Mucosa of descending colon (tissue), 3 donors: ENCODE data around the gene GAS7. TPM values are rescaled to one million over a fixed set of nuclear protein-coding genes. Genes with fewer than 3 reads are reported as not detected.

Source experiments
- ATAC-seq: fragments of 200-7000 bp; cut with Tn5 transposase; one replicate; pipeline ENCODE4 v1.9.1; 2020; ENCODE audit warnings: mild to moderate bottlenecking, moderate library complexity
- DNase-seq, 3 donors: peaks; one replicate each; pipeline ENCODE4 v3.0.0-alpha.2; 2020
- H3K36me3 ChIP-seq: fragments of 200-600 bp; one replicate; pipeline ENCODE4 v1.8.0; 2021; ENCODE audit warnings: low read depth, mild to moderate bottlenecking
- H3K4me1 ChIP-seq: fragments of 200-600 bp; one replicate; pipeline ENCODE4 v1.8.0; 2021; ENCODE audit warnings: low read depth, mild to moderate bottlenecking
- H3K4me3 ChIP-seq: fragments of 200-600 bp; one replicate; pipeline ENCODE4 v1.8.0; 2021; ENCODE audit warnings: mild to moderate bottlenecking
- H3K9me3 ChIP-seq: fragments of 200-600 bp; one replicate; pipeline ENCODE4 v1.8.0; 2021; ENCODE audit warnings: mild to moderate bottlenecking
- intact Hi-C, 2 donors: fragments of 100-400 bp; cut with DNase I in 1 of 2; cut with micrococcal nuclease in 1 of 2; formaldehyde crosslinking; loops; one replicate each; pipeline versions ENCODE4 v1.11.0 to v1.11.1; 2022; cut with DNase I, micrococcal nuclease
- total RNA-seq, 3 donors: library from RNA; stranded (reverse); fragmentation: NEBNext Ultra II Directional in 2 of 3; extraction: Animal tissue kit (Norgen Biotek cat#: 25700) in 2 of 3; gene quantifications; one replicate each; pipeline versions ENCODE4 v1.2.1 to v1.2.4, GENCODE V29; 2021 to 2023
- TF ChIP-seq, protein P1 (sequence below): fragments of 200-600 bp; IDR thresholded peaks from one replicate; pipeline ENCODE4 v1.8.0; 2022; ENCODE audit warnings: antibody characterized with exemption, mild to moderate bottlenecking
- donor health status: DM: no; HTN: no; CAD: no; lungs with moderate emphysema.
- donor health status: DM: no; HTN: no; CAD: no.
- donor health status: DM: no; HTN: yes; CAD: no.

The GAS7 gene
- total RNA-seq, 3 donors from 2014 or later = 6.4 to 54.4 (median 21.6) TPM

DNA sequence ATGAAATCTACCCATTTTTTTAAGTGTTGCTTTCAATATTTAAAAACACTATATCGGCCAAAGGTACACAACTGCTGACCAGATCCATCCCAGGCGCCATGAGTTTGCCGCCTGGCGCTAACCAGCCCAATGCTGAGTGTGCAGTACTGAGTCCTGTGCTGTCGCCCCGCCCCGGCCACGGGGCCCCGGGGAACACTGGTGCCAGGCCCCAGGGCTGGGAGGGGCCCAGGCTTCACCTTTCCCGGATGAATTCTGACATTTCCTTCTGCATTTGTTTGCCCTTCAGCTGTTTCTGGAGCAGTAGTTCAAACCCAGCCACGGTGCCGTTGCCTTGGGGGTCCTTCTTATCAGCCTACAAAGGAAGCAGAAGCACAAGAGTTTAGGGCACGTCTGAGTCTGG is 255.5 kb downstream of the GAS7 start:
- no peak for ATAC-seq
- TF ChIP-seq, protein P1, sequence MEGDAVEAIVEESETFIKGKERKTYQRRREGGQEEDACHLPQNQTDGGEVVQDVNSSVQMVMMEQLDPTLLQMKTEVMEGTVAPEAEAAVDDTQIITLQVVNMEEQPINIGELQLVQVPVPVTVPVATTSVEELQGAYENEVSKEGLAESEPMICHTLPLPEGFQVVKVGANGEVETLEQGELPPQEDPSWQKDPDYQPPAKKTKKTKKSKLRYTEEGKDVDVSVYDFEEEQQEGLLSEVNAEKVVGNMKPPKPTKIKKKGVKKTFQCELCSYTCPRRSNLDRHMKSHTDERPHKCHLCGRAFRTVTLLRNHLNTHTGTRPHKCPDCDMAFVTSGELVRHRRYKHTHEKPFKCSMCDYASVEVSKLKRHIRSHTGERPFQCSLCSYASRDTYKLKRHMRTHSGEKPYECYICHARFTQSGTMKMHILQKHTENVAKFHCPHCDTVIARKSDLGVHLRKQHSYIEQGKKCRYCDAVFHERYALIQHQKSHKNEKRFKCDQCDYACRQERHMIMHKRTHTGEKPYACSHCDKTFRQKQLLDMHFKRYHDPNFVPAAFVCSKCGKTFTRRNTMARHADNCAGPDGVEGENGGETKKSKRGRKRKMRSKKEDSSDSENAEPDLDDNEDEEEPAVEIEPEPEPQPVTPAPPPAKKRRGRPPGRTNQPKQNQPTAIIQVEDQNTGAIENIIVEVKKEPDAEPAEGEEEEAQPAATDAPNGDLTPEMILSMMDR = no peak
- no peak overlapping the region for H3K4me3 ChIP-seq
- no peaks in the 10 kb centered on the region for H3K4me1 ChIP-seq
- no peaks in the 10 kb centered on the region for H3K36me3 ChIP-seq
- peaks cover 4% of the 10 kb centered on the region for H3K9me3 ChIP-seq
- intact Hi-C loops = no loop called here
- no peak for DNase-seq

DNA sequence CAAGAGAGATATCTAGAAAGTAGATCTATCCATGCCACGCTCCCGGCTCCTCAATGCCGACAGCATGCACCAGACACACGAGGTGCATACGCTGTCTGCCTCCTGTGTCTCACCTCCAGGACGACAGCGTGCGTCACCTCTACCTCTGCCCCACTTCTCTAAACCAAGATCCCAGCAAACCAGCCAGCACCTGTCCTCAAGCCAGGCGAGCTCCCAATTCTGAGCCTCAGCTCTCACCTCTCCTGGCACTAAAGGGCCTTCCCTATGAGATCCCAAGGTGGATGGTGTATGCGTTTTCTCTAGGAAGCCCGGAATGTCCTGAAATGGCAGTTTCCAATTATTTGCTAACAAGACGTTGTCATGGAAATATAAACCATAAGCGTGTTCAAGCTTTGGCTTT is 257.1 kb downstream of the GAS7 start:
- TF ChIP-seq, protein P1 = no peak
- Histone ChIP-seq H3K4me3 (no peak overlapping the region), H3K36me3 (no peaks in the 10 kb centered on the region), H3K4me1 (no peaks in the 10 kb centered on the region), H3K9me3 (peaks cover 4% of the 10 kb centered on the region)
- no peak for ATAC-seq
- intact Hi-C loops = no loop called here
- DNase-seq = no peak

DNA sequence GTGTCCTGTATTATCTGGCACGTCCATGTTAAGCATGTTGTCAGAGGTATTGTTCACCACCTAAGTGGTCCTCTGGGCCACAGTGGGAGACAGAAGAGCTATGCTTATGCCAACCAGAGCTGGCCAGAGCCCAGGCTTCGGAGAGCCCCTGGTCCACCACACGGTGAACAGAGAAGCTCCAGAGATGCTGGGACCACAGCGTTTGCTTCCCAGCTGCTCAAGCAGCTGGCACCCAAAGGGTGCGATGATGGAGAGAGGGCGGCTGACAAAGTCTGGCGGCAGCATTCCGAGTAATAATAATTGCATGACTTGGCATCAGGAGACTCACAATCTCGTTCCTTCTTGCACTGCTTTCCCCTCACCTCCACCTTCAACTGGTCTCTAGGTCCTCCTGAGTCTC is 257.6 kb downstream of the GAS7 start:
- ATAC-seq (no peak), DNase-seq (no peak)
- intact Hi-C loops = no loop called here
- Histone ChIP-seq H3K9me3 (peaks cover 4% of the 10 kb centered on the region), H3K4me3 (no peak overlapping the region), H3K36me3 (no peaks in the 10 kb centered on the region), H3K4me1 (no peaks in the 10 kb centered on the region)
- TF ChIP-seq, protein P1 = no peak

DNA sequence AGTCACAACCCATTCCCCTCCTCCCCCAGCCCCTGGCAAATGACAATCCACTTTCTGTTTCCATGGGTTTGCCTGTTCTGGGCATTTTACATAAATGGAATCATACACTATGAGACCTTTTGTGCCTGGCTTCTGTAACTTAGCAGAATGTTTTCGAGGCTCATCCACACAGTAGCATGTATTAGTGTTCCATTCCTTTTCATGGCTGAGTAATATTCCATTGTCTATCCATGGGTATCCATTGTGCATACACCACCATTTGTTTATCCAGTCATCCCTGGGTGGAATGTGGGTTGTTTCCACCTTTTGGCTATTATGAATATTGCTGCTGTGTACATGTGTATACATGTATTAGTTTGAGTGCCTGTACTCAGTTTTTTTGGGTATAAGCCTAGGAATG is 259.6 kb downstream of the GAS7 start:
- intact Hi-C loops = no loop called here

DNA sequence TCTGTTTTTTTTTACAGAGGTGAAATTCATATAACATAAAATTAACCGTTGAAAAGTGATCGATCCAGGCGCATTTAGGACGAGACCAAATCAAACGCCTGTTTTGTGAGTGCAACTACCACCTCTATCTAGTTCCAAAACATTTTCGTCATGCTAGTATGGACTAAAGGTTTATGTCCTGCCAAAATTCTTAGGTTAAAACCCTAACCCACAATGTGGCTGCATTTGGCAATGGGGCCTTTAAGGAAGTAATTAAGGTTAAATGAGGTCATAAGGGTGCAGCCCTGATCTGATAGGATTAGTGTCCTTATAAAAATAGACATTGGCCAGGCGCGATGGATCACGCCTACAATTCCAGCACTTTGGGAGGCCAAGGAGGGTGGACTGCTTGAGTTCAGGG is 260.5 kb downstream of the GAS7 start:
- TF ChIP-seq, protein P1 = no peak
- no peak for ATAC-seq
- intact Hi-C loops = no loop called here
- DNase-seq = no peak
- no peaks in the 10 kb centered on the region for H3K36me3 ChIP-seq
- no peak overlapping the region for H3K4me3 ChIP-seq
- peaks cover 4% of the 10 kb centered on the region for H3K9me3 ChIP-seq
- no peaks in the 10 kb centered on the region for H3K4me1 ChIP-seq

More for the DNA sequence above, 259.6 kb downstream of the GAS7 start:
- ATAC-seq (no peak), DNase-seq (no peak)
- Histone ChIP-seq H3K4me3 (no peak overlapping the region), H3K9me3 (peaks cover 4% of the 10 kb centered on the region), H3K36me3 (no peaks in the 10 kb centered on the region), H3K4me1 (no peaks in the 10 kb centered on the region)
- TF ChIP-seq, protein P1 = no peak

DNA sequence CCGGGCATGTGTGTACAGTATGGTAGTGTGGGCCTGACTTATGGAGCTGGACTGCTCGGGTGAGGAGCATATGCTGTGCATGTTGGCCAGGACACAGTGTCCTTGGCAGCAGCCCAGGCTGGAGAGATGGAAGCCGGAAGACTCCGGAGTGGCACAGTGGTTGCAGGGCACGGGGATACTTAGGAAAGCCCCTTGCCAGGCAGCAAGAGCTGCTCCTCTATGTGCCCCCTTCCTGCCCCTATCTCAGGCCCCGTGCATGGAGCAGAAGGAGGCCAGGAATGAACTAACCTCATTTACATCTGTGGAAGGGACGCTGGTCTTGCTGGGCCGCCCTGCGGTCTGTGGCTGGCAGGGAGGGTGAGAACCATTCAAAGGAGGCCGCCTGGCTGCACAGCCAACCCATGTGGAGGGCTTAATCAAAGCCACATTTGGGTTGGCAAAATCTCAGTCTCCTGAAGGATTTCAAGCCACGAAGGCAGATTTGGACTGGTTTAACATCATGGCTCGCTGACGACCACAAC is 261.1 kb downstream of the GAS7 start:
- no peak overlapping the region for H3K4me3 ChIP-seq
- H3K9me3 ChIP-seq = peaks cover 4% of the 10 kb centered on the region
- no peaks in the 10 kb centered on the region for H3K36me3 ChIP-seq
- DNase-seq (peak in 2 of 3 donors; percentile 6 to 35), ATAC-seq (peak; percentile 25)
- H3K4me1 ChIP-seq = no peaks in the 10 kb centered on the region
- intact Hi-C loops = no loop called here
- TF ChIP-seq, protein P1 = no peak
